PFSK-1 (cell line): ENCODE data around the gene MEGF11.

Experiments
- FOXP2 ChIP-seq: optimal IDR thresholded peaks from 2 replicates; pipeline ENCODE3; 2011; ENCODE audit warnings: borderline replicate concordance, control low read depth, inconsistent platforms; ENCODE audit not compliant: insufficient read depth; ENCODE audit errors: extremely low read length, extremely low read depth
- POLR2AphosphoS5 ChIP-seq: IDR thresholded peaks from 2 replicates; pipeline ENCODE4 v1.6.1; 2012; ENCODE audit warnings: low read depth, mild to moderate bottlenecking, control low read depth, low read length, moderate library complexity
- SIN3A ChIP-seq: IDR thresholded peaks from 2 replicates; pipeline ENCODE4 v1.6.1; 2012; ENCODE audit warnings: mild to moderate bottlenecking, low read length, moderate library complexity, borderline replicate concordance; ENCODE audit not compliant: insufficient read depth
- TAF1 ChIP-seq: IDR thresholded peaks from 2 replicates; pipeline ENCODE4 v1.6.1; 2012; ENCODE audit warnings: low read length, control low read depth, borderline replicate concordance; ENCODE audit not compliant: insufficient read depth
- TF ChIP-seq, protein P1 (sequence below), 2 experiments: IDR thresholded peaks; 2 replicates each; pipeline versions ENCODE4 v1.6.1 to v1.8.0; 2011 to 2012; ENCODE audit warnings: low read depth in 2 of 2, low read length in 2 of 2, control low read depth in 1 of 2, inconsistent platforms in 1 of 2, mild to moderate bottlenecking in 1 of 2, moderate library complexity in 1 of 2; ENCODE audit not compliant: insufficient read depth in 1 of 2

Gene MEGF11

DNA sequence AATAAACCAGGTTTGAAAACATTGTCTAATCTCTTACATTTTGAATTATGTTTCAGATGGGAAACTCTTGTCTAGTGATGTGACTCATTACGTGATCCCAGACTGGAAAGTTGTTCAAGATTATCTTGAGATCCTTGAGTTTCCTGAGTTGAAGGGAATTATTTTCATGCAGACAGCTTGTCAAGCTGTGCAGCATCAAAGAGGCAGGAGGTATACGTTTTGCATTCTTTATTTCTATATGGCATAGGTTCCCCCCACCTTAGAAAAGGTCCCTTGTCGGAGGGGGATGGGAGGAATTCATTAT, 41.3 kb upstream of the MEGF11 start:
- no peak for TF ChIP-seq FOXP2
- TF ChIP-seq SIN3A = no peak
- TF ChIP-seq, protein P1, sequence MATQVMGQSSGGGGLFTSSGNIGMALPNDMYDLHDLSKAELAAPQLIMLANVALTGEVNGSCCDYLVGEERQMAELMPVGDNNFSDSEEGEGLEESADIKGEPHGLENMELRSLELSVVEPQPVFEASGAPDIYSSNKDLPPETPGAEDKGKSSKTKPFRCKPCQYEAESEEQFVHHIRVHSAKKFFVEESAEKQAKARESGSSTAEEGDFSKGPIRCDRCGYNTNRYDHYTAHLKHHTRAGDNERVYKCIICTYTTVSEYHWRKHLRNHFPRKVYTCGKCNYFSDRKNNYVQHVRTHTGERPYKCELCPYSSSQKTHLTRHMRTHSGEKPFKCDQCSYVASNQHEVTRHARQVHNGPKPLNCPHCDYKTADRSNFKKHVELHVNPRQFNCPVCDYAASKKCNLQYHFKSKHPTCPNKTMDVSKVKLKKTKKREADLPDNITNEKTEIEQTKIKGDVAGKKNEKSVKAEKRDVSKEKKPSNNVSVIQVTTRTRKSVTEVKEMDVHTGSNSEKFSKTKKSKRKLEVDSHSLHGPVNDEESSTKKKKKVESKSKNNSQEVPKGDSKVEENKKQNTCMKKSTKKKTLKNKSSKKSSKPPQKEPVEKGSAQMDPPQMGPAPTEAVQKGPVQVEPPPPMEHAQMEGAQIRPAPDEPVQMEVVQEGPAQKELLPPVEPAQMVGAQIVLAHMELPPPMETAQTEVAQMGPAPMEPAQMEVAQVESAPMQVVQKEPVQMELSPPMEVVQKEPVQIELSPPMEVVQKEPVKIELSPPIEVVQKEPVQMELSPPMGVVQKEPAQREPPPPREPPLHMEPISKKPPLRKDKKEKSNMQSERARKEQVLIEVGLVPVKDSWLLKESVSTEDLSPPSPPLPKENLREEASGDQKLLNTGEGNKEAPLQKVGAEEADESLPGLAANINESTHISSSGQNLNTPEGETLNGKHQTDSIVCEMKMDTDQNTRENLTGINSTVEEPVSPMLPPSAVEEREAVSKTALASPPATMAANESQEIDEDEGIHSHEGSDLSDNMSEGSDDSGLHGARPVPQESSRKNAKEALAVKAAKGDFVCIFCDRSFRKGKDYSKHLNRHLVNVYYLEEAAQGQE (IDR thresholded peaks at IDR 0.05; ENCODE audit: insufficient read depth in 1 of 2, low read depth in 2 of 2, low read length in 2 of 2) = no peak
- no peak for TF ChIP-seq TAF1
- TF ChIP-seq POLR2AphosphoS5 = no peak

DNA sequence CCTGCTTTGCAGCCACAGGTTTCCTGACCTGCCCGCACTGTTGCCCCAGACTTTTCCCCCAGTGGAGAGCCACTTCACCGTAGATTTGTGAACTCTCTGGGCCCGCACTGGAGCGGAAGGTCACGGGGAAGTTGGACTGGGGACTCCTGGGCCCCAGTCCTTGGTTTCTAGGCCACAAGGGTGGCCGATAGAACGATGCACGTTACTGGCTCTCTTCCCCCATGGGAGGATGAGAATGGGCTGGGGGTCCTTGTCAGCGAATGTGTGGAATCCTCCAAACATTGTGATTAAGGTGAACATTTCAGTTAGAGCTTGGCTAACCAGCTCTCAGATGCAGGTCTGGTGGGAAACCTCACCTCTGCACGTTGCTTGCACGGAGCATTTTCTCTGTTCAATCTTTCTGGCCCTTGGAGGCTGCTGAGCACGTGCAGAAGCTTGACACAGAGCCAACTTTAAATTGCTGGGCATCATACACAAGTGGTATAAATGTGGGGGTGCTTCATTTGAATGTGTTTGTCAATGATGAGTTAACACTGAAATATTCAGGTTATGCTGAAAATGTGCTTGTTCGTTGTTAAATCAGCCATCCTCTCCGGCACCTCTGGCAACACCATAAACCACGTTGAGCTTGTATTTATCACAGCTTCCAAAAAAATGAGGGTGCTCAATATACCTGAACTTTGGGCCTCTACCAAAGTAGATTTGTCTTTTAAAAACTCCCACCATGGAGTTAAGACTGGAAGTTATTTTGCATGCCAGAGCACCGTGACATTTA, 40.8 kb upstream of the MEGF11 start:
- TF ChIP-seq, protein P1 (IDR thresholded peaks at IDR 0.05; ENCODE audit: insufficient read depth in 1 of 2, low read depth in 2 of 2, low read length in 2 of 2) = no peak
- TF ChIP-seq POLR2AphosphoS5 (no peak), SIN3A (no peak; the same call in 1 of the 2 replicates), TAF1 (no peak), FOXP2 (no peak)

DNA sequence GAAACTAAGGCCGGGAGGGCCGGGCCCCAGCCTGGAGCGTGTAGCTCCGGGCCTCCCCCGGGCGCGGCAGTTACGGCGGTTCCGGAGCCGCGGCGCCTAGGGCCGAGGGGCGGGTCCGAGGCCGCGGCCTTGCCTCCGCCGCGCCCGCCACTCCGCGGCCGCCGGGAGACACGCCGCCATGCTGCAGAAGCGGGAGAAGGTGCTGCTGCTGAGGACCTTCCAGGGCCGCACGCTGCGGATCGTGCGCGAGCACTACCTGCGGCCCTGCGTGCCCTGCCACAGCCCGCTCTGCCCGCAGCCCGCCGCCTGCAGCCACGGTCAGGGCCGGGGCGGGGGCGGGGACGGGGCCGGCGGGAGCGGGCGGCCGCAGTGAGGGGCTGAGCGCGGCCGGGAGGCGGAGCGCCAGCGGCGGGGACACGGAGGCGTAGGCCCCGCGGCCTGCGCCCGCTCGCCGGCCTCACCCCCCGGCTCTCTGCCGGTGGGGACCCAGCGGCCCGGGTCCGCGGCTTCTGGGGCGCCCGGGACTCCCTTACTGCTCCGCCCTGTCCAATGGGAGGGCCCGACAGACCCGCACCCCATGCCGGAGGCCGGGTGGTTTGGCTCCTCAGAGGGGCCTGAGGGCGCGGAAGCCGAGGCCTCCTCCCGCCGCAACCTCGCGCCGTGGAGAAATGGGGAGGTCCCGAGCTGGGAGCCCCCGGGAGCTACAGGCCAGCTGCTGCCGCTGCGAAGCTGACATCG, 40.0 kb upstream of the MEGF11 start, which contains the start of gene DIS3L:
DIS3L (plus strand) TSS at position 150 of the 738 bp plus-strand sequence; CDS start at position 179, 29 bp downstream.
- TF ChIP-seq SIN3A (peak; percentile 14; the same call in 1 of the 2 replicates), POLR2AphosphoS5 (no peak; the same call in 1 of the 2 replicates), TAF1 (no peak), FOXP2 (peak; percentile 21)
- TF ChIP-seq, protein P1 (IDR thresholded peaks at IDR 0.05; ENCODE audit: insufficient read depth in 1 of 2, low read depth in 2 of 2, low read length in 2 of 2) = no peak

DNA sequence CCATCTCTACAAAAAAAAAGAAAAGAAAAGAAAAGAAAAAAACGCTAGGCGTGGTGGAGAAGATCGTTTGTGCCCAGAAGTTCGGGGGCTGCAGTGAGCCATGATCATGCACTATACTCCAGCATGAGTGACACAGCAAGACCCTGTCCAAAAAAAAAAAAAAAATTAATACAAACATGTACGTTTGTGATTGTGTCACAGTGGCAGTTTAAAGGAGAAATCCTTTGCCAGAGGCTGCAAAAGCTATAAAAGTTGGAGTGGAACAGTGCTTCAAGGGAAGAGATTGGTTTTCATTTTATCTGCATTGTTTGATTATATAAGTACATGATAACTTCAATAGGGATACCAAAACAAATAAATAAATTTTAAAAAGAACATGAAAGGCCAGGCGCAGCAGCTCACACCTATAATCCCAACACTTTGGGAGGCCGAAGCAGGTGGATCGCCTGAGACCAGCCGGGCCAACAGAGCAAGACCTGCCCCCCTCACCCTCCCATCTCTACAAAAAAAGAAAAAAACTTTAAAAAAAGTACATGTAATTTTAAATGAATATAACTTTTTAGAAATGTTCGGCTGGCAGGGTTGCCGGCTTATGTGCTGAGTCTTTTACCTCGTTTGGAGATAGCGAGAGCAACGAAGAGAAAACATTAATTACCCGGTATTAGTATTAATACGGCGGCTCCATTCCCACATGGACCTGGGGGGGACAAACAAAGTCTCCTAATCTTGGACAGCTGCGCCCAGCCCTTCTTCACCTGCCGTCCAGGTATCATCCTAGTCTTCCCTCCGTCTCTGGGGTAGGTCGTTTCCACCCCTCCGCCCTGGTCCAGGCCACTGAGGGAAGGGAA, 39.2 kb upstream of the MEGF11 start:
- TF ChIP-seq TAF1 = no peak
- no peak for TF ChIP-seq FOXP2
- TF ChIP-seq, protein P1 (IDR thresholded peaks at IDR 0.05; ENCODE audit: insufficient read depth in 1 of 2, low read depth in 2 of 2, low read length in 2 of 2) = no peak
- no peak for TF ChIP-seq SIN3A
